IMR-90 (cell line): Measurements from ENCODE around the gene ANKRD42. TPM values are rescaled to one million over a fixed set of nuclear protein-coding genes. Genes with fewer than 3 reads are reported as not detected.

Experiments
- ATAC-seq: fragments of 200-7000 bp; cut with Tn5 transposase; 2 replicates; pipeline ENCODE4 v1.9.1; 2020; ENCODE audit warnings: low read depth, mild to moderate bottlenecking, moderate library complexity
- BruUV-seq: library from RNA; stranded (reverse); fragments of 400-500 nt; replicated peaks from 2 replicates; lab custom pipeline; 2021; lab: Mats Ljungman, UMichigan
- CTCF ChIA-PET: fragments of 300-600 bp; formaldehyde crosslinking; extraction: SDS; loops from one replicate; lab custom pipeline; 2021; ENCODE audit warnings: antibody characterized with exemption; lab: Yijun Ruan, JAX
- POLR2A ChIA-PET: fragments of 300-600 bp; sonication (Branson Sonifier 250); formaldehyde crosslinking; loops from one replicate; lab custom pipeline; 2022; ENCODE audit warnings: antibody characterized with exemption; ENCODE audit not compliant: unreplicated experiment; lab: Charles Lee
- DNase-seq: peaks from one replicate; pipeline ENCODE4 v3.0.0; 2013
- H2AFZ ChIP-seq: replicated peaks from 2 replicates; pipeline ENCODE3; 2013; ENCODE audit warnings: low read length, mild to moderate bottlenecking; ENCODE audit not compliant: poor library complexity
- H2AK5ac ChIP-seq: 2 replicates; pipeline ENCODE4 v1.6.1; 2013; ENCODE audit warnings: low read depth, low read length, inconsistent platforms
- H2AK9ac ChIP-seq: replicated peaks from 2 replicates; pipeline ENCODE3; 2013; ENCODE audit warnings: mild to moderate bottlenecking, low read depth, low read length, moderate library complexity; ENCODE audit not compliant: poor library complexity
- H2BK120ac ChIP-seq: 2 replicates; pipeline ENCODE4 v1.6.1; 2013; ENCODE audit warnings: low read depth, low read length, inconsistent platforms
- H2BK15ac ChIP-seq: 3 replicates; pipeline ENCODE4 v1.6.1; 2013; ENCODE audit warnings: low read depth, low read length, inconsistent platforms
- H2BK20ac ChIP-seq: 2 replicates; pipeline ENCODE4 v1.6.1; 2013; ENCODE audit warnings: low read depth, mild to moderate bottlenecking, inconsistent platforms, low read length, moderate library complexity
- H2BK5ac ChIP-seq: 2 replicates; pipeline ENCODE4 v1.6.1; 2013; ENCODE audit warnings: mild to moderate bottlenecking, low read depth, low read length, inconsistent platforms; ENCODE audit not compliant: poor library complexity, severe bottlenecking
- H3K14ac ChIP-seq: replicated peaks from 2 replicates; pipeline ENCODE4 v1.6.1; 2013; ENCODE audit warnings: low read depth, low read length, inconsistent platforms
- H3K18ac ChIP-seq: 2 replicates; pipeline ENCODE4 v1.6.1; 2013; ENCODE audit warnings: low read depth, low read length, control low read depth
- H3K23ac ChIP-seq: 2 replicates; pipeline ENCODE4 v1.6.1; 2013; ENCODE audit warnings: low read depth, low read length, inconsistent platforms
- H3K27ac ChIP-seq: 2 replicates; pipeline ENCODE4 v1.5.1; 2013; ENCODE audit warnings: mild to moderate bottlenecking, control low read depth, low read length; ENCODE audit not compliant: insufficient read depth
- H3K27me3 ChIP-seq: 2 replicates; pipeline ENCODE4 v1.6.1; 2013; ENCODE audit warnings: low read length; ENCODE audit not compliant: control insufficient read depth, insufficient read depth
- H3K36me3 ChIP-seq: 2 replicates; pipeline ENCODE4 v1.6.1; 2013; ENCODE audit warnings: low read length, mixed read lengths; ENCODE audit not compliant: control insufficient read depth, insufficient read depth
- H3K4ac ChIP-seq: 2 replicates; pipeline ENCODE4 v1.6.1; 2013; ENCODE audit warnings: low read depth, low read length, inconsistent platforms
- H3K4me1 ChIP-seq: 2 replicates; pipeline ENCODE4 v1.6.1; 2013; ENCODE audit warnings: low read length, mixed read lengths; ENCODE audit not compliant: control insufficient read depth, insufficient read depth
- H3K4me2 ChIP-seq: 2 replicates; pipeline ENCODE4 v1.6.1; 2013; ENCODE audit warnings: low read depth, mild to moderate bottlenecking, control low read depth, low read length, moderate library complexity
- H3K4me3 ChIP-seq: 2 replicates; pipeline ENCODE4 v1.5.1; 2013; ENCODE audit warnings: low read depth, mild to moderate bottlenecking, control low read depth, low read length, moderate library complexity; ENCODE audit not compliant: insufficient read depth
- H3K56ac ChIP-seq: 2 replicates; pipeline ENCODE4 v1.6.1; 2013; ENCODE audit warnings: low read length, inconsistent platforms; ENCODE audit not compliant: insufficient read depth; ENCODE audit errors: extremely low read depth
- H3K79me1 ChIP-seq, 2 experiments: 2 replicates each; pipeline ENCODE4 v1.6.1; 2013; ENCODE audit warnings: low read length in 2 of 2, inconsistent platforms in 1 of 2, low read depth in 1 of 2
- H3K9ac ChIP-seq: 2 replicates; pipeline ENCODE4 v1.6.1; 2013; ENCODE audit warnings: low read depth, low read length, control low read depth
- H3K9me1 ChIP-seq: 2 replicates; pipeline ENCODE4 v1.6.1; 2013; ENCODE audit warnings: low read length, inconsistent platforms; ENCODE audit not compliant: insufficient read depth
- H3K9me3 ChIP-seq: 2 replicates; pipeline ENCODE4 v1.6.1; 2013; ENCODE audit warnings: low read length; ENCODE audit not compliant: control insufficient read depth, insufficient read depth
- H4K20me1 ChIP-seq: 2 replicates; pipeline ENCODE4 v1.6.1; 2013; ENCODE audit warnings: low read length, inconsistent platforms; ENCODE audit not compliant: insufficient read depth
- H4K5ac ChIP-seq: 2 replicates; pipeline ENCODE4 v1.6.1; 2013; ENCODE audit warnings: mild to moderate bottlenecking, low read depth, low read length, control low read depth
- H4K8ac ChIP-seq, 2 experiments: 2 replicates each; pipeline ENCODE4 v1.6.1; 2013; ENCODE audit warnings: low read depth in 2 of 2, low read length in 2 of 2, control low read depth in 1 of 2, inconsistent platforms in 1 of 2
- H4K91ac ChIP-seq: 2 replicates; pipeline ENCODE4 v1.6.1; 2013; ENCODE audit warnings: low read depth, low read length, inconsistent platforms; ENCODE audit not compliant: insufficient read depth
- ELK1 ChIP-seq: fragments of 150-350 bp; IDR thresholded peaks from 2 replicates; pipeline ENCODE4 v1.6.1; 2016; ENCODE audit warnings: low read depth, mild to moderate bottlenecking, low read length, moderate library complexity, borderline replicate concordance
- FOS ChIP-seq: fragments of 150-350 bp; IDR thresholded peaks from 2 replicates; pipeline ENCODE4 v1.6.1; 2016; ENCODE audit warnings: low read depth, low read length
- MAFK ChIP-seq: IDR thresholded peaks from 2 replicates; pipeline ENCODE4 v1.6.1; 2012; ENCODE audit warnings: low read depth, low read length, improper control_type of control experiment
- NFE2L2 ChIP-seq: fragments of 150-350 bp; IDR thresholded peaks from 2 replicates; pipeline ENCODE4 v1.6.1; 2016; ENCODE audit warnings: low read depth, mild to moderate bottlenecking, low read length
- WGBS, 2 experiments: methylation state at CpG; one replicate each; pipeline versions ENCODE4 v1.1.5 to v1.1.7; 2013; ENCODE audit warnings: missing lambda C conversion rate in 2 of 2; ENCODE audit not compliant: insufficient read length in 1 of 2; ENCODE audit errors: extremely low coverage in 2 of 2; 5-methylcytosine and 5-hydroxymethylcytosine counted together
- dilution Hi-C: fragments of 300-500 bp; cut with HindIII; formaldehyde crosslinking; loops from one replicate; pipeline ENCODE4 v1.14.3; 2018; ENCODE audit warnings: low sequenced_read_pairs; ENCODE audit not compliant: unreplicated experiment
- in situ Hi-C: fragments of 300-500 bp; cut with MboI; formaldehyde crosslinking; loops from 3 replicates; pipeline ENCODE4 v1.14.3; 2019; ENCODE audit warnings: low sequenced_read_pairs, inconsistent platforms, mixed read lengths
- intact Hi-C: fragments of 100-400 bp; cut with micrococcal nuclease; formaldehyde crosslinking; loops from 2 replicates; pipeline ENCODE4 v1.10.0; 2022
- polyA plus RNA-seq, 3 experiments: library from polyadenylated mRNA; depleted of rRNA; stranded (reverse); fragments of >200 nt; gene quantifications; 2 replicates each; pipeline ENCODE4 v1.2.3, GENCODE V29; 2012; ENCODE audit warnings: low replicate concordance in 1 of 3
- total RNA-seq: library from RNA; depleted of rRNA; stranded (reverse); fragments of >200 nt; gene quantifications from 2 replicates; pipeline ENCODE4 v1.2.3, GENCODE V29; 2012

ANKRD42 gene
- total and polyA plus RNA-seq, 2 of the 4 experiments (the other 2 are of a cell fraction): 5.2 to 5.6 TPM

GRCh38 chr11:83275888-83276641 lies 82.6 kb downstream of the ANKRD42 start:
- Histone ChIP-seq H2BK15ac (no peak overlapping the region), H3K27me3 (no peaks in the 10 kb centered on the region), H4K91ac (no peak overlapping the region), H3K18ac (no peak overlapping the region), H2AK9ac (no peak overlapping the region), H2BK20ac (no peak overlapping the region), H2AK5ac (no peak overlapping the region), H3K4me2 (no peak overlapping the region), H3K14ac (no peak overlapping the region), H3K79me1 (peaks cover 9 to 12% of the 10 kb centered on the region in 2 experiments; a peak in 3 of 4 replicates), H3K56ac (no peak overlapping the region), H3K9ac (no peak overlapping the region), H3K36me3 (peaks cover 14% of the 10 kb centered on the region), H2AFZ (no peak overlapping the region), H4K20me1 (no peaks in the 10 kb centered on the region; the same call in 1 of the 2 replicates), H4K8ac (no peak overlapping the region), H3K4me1 (peaks cover 4% of the 10 kb centered on the region; the same call in 1 of the 2 replicates), H3K9me1 (no peaks in the 10 kb centered on the region), H3K4me3 (no peak overlapping the region), H2BK5ac (no peak overlapping the region), H3K23ac (no peak overlapping the region), H4K5ac (no peak overlapping the region), H3K9me3 (no peaks in the 10 kb centered on the region), H3K4ac (no peak overlapping the region), H2BK120ac (no peak overlapping the region), H3K27ac (no peak overlapping the region)
- WGBS, 2 experiments: 100% methylated on average over 1 of the region's 8 CpGs; no CpG with 5 or more reads in 1 of the 2 experiments
- intact Hi-C loops (no loop called here), dilution Hi-C loops (no loop called here), in situ Hi-C loops (no loop called here)
- BruUV-seq: no TSS peak
- no peak for DNase-seq
- CTCF ChIA-PET: interaction anchor here (0.6 to 1.5 kb wide), 3 partner anchors 17 to 200 kb away, joined by 3 to 5 read pairs (median 3); no protein-coding TSS in a partner anchor
- POLR2A ChIA-PET: no interaction called here
- ATAC-seq: no peak
- TF ChIP-seq NFE2L2 (0 out of 2 replicates have a peak, but pooled peaks have one; percentile 11), FOS (no peak), ELK1 (no peak), MAFK (peak; percentile 89)
